Measurements from ENCODE around the gene ACAA1. TPM values are rescaled to one million over a fixed set of nuclear protein-coding genes. Genes with fewer than 3 reads are reported as not detected.

The ACAA1 gene
- total RNA-seq, 1 experiment from 2014 or later = 31.8 TPM

GRCh38 chr3:38117163-38117716 is 19.7 kb downstream of the ACAA1 start:
- H3K27me3 ChIP-seq = no peaks in the 10 kb centered on the region

GRCh38 chr3:38116471-38117162 is 20.3 kb downstream of the ACAA1 start:
- no peak for DNase-seq
- Histone ChIP-seq H3K4me3 (no peak overlapping the region), H3K36me3 (no peaks in the 10 kb centered on the region; the same call in 1 of the 2 replicates), H3K9me3 (no peaks in the 10 kb centered on the region), H3K27me3 (no peaks in the 10 kb centered on the region)

More at GRCh38 chr3:38117163-38117716, 19.7 kb downstream of the ACAA1 start:
- Histone ChIP-seq H3K36me3 (no peaks in the 10 kb centered on the region; the same call in 1 of the 2 replicates), H3K9me3 (no peaks in the 10 kb centered on the region), H3K4me3 (no peak overlapping the region)
- no peak for DNase-seq

DNA sequence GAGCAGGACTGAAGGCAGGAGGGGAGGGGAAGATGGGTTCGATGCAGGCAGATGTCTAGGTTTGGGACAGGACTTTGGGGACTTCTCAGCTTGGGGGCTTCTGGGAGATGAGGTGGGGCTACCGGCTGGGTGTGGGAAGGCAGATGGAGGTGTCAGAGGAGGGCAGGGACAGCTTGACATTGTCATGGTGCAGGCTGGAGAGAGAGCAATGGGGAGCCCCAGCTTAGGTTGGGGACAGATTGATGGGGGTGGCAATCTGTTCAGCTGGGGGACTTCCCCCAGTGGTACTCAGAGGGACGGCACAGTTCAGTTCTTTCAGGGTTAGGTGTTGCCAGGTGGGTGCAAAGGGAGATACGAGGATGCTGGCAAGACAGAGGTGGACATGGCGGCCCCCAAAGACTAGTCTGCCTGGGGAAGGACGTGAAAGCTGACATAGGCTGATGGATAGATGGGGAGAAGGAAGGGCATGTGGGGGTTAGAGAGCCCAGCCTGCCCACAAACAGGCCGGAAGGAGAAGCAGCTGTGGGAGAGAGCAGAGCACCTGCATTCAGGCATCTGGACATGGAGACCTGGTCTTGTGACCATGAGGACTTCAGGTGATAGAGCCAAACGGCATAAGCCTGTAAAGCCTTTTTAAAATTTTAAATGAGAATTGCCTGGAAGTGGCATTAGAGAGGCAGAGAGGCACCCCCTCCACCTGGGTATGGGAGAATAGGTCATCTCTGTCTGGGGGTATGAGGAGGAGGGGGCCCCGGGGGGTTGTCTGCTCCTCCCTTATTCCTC is 21.1 kb downstream of the ACAA1 start:
- Histone ChIP-seq H3K4me3 (no peak overlapping the region), H3K9me3 (no peaks in the 10 kb centered on the region), H3K27me3 (no peaks in the 10 kb centered on the region), H3K36me3 (no peaks in the 10 kb centered on the region; the same call in 1 of the 2 replicates)
- DNase-seq = no peak

DNA sequence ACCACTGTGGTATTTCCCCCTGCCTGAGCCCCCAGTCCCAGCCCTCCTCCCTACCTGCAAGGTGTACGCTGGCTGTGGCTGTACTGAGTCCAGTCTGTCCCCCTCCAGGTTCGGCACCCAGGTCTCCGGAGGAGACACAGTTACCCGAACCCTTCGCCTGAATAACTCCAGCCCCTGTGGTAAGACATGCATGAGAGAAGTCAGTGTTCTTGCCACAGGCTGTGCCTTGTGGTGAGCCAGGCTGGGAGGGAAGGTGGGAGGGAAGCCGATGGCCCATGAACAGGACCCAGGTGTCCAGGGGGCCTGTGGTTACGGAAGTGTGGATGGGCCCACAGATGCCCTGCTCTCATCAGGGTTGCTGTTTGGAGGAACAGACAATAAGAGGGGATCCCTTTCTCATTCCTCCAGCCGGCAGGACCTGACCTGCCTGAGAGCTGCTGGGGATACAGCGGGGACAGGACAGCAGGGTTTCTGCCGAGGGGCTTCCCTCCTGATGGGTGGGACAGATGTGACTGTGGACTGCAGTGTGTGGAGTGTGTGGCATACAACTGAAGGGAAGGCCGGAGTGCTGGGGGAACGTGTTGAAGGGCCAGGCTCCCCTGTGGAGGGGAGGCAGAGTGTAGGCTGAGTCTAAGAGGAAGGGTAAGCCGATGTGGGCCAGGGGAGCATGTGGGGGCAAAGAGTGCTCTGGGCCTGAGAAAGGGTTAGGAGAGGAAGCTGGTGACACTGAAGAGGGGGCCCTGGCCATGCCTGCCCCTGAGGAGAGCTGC is 21.9 kb downstream of the ACAA1 start:
- no peak overlapping the region for H3K4me3 ChIP-seq
- no peak for DNase-seq
- no peaks in the 10 kb centered on the region for H3K27me3 ChIP-seq
- H3K9me3 ChIP-seq = no peaks in the 10 kb centered on the region
- no peaks in the 10 kb centered on the region; the same call in 1 of the 2 replicates for H3K36me3 ChIP-seq

DNA sequence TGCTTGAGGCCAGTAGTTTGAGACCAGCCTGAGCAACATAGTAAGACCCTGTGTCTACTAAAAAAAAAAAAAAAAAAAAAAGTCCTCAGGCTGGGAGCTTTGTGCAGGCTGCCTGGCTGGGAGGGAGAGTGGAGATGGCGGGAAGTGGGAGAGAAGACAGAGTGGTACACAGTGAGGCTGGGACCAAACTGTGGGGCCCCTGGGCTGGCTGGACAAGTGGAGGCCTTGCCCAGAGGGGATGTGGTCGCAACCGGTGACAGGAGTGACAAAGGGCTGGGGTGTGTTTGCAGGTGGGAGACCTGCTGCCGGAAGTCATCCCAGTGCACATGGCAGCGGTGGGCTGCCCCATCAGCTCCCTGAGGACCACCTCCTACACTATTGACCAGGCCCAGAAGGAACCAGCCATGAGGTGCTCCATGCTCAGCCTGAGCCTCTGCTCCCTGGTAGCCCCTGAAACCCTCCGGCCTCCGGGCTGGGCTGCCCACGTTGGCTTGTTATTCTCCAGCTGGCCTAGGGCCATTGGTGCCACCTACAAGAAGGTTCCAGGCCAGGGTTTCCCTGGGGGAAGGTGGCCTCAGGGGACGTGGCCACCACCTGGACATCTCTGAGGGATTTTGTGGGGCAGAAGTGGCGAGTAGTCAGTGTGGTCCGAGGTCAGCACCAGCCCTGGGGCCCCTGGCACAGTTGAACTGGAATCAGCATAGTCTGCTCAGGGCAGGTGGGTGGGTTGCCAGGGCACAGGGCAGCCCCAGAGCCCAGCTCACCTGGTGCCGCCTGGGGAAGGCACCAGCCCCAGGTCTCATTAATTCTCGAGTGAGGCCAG is 22.7 kb downstream of the ACAA1 start:
- no peak for DNase-seq
- Histone ChIP-seq H3K4me3 (no peak overlapping the region), H3K36me3 (no peaks in the 10 kb centered on the region; the same call in 1 of the 2 replicates), H3K27me3 (no peaks in the 10 kb centered on the region), H3K9me3 (no peaks in the 10 kb centered on the region)

DNA sequence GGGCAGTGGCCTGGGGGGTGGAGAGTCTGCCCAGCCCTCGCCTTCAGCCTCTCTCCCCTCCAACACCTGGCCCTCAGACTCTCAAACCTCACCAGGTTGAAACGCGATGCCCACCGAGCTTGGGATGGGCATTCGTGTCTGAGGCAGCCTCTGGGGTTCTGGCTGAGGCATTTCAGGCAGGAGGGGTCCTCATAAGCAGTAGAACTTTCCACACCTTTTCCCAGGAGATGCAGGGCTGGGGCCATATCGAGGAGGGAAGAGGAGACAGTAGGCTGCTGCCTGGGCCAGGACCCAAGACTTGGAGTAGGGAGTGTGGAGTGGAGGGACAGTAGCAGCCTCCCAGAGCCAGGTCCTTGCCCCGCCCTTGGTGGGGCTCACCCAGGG is 24.6 kb downstream of the ACAA1 start:
- Histone ChIP-seq H3K9me3 (no peaks in the 10 kb centered on the region), H3K4me3 (no peak overlapping the region), H3K27me3 (no peaks in the 10 kb centered on the region), H3K36me3 (no peaks in the 10 kb centered on the region)
- no peak for DNase-seq

DNA sequence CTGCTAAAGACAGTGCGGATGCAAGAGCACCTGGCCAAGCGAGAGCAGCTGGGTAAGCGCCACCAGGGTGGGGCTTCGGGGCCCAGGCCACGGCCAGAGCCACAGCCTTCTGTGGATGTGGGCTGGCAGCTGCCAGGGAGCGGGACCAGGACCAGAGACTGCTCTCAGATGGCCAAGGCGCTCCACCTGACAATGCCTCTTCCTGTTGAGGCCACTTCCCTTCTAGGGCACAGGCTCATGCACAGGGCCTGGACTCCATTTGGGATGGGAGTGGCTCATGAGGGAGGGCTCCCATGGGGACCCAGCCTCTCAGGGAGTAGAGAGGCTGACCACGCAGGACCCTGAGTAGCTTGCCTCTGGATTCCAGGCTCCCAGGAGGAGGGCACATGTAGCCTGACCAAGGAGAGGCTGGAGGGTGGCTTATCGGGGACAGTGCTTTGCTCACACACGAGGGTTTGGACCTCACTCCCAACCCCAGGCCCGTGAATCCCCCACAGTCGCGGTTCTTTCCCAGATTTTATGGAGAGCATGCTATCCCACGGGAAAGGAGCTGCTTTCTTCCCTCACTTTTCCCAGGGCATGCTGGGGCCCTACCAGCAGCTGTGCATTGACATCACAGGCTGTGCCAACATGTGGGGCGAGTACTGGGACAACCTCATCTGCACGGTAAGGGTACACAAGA is 25.1 kb downstream of the ACAA1 start:
- Histone ChIP-seq H3K9me3 (no peaks in the 10 kb centered on the region), H3K4me3 (no peak overlapping the region), H3K27me3 (no peaks in the 10 kb centered on the region), H3K36me3 (no peaks in the 10 kb centered on the region)
- no peak for DNase-seq

DNA sequence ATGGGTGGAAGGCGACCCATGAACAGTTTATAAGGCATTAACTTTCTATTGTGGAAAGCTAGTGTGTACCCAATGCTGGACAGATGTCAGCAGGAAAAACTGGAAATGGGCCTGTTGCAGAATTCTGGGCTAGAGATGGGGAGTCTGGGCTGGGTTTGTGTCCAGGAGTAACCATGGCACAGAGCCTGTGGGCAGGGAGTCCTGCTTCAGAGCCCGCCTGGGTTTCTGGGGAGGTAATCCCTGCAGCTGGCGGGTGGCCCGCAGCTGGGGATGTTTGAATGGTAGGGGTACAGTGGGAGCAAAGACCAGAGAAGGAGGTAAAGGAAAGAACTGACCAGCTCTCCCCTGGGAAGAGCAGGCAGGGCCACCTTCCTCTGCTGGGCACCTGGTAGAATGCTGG is 25.7 kb downstream of the ACAA1 start:
- H3K9me3 ChIP-seq = no peaks in the 10 kb centered on the region
- H3K4me3 ChIP-seq = no peak overlapping the region
- H3K27me3 ChIP-seq = no peaks in the 10 kb centered on the region
- DNase-seq = no peak
- no peaks in the 10 kb centered on the region for H3K36me3 ChIP-seq

DNA sequence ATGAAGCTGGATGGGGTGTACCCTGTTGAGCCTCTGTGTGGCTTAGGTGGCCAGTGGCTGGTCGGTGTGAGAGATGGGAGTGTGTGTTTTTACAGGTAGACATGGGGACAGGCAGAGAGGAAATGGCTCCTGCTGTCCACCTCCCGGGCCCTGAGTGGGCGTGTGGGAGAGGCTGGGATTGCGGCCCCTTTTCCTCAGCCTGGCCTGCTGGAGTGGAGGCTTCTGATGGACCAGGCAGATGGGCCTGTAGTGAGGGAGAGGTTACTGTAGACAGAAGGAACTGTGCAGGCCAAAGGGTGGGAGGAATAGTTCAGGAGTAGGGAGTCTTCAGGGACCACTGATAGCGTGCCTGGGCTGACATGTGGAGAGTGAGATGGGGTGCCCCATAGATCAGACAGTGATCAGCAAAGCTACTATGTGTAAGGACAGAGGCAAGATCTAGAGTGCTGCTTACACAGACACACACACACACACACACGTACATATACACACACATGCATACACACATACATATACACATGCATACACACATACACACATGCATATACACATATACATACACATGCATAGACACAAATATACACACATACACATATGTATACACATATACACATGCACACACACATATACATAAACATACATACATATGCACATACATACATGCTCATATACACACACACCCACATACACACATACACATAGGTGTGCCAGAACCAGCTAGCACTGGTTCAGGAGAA is 26.4 kb downstream of the ACAA1 start:
- DNase-seq = no peak
- no peaks in the 10 kb centered on the region for H3K27me3 ChIP-seq
- H3K4me3 ChIP-seq = no peak overlapping the region
- H3K9me3 ChIP-seq = peaks cover 5% of the 10 kb centered on the region
- no peaks in the 10 kb centered on the region for H3K36me3 ChIP-seq

- no peak for DNase-seq
- Histone ChIP-seq H3K27me3 (no peaks in the 10 kb centered on the region), H3K9me3 (peaks cover 10% of the 10 kb centered on the region)
Observed at GRCh38 chr3:38109580-38110313, 27.2 kb downstream of the ACAA1 start.

GRCh38 chr3:38108649-38109579 is 28.0 kb downstream of the ACAA1 start:
- Histone ChIP-seq H3K9me3 (peaks cover 13% of the 10 kb centered on the region), H3K27me3 (no peaks in the 10 kb centered on the region), H3K36me3 (no peaks in the 10 kb centered on the region), H3K4me3 (no peak overlapping the region)
- no peak for DNase-seq

More at GRCh38 chr3:38109580-38110313, 27.2 kb downstream of the ACAA1 start:
- Histone ChIP-seq H3K4me3 (no peak overlapping the region), H3K36me3 (no peaks in the 10 kb centered on the region)

DNA sequence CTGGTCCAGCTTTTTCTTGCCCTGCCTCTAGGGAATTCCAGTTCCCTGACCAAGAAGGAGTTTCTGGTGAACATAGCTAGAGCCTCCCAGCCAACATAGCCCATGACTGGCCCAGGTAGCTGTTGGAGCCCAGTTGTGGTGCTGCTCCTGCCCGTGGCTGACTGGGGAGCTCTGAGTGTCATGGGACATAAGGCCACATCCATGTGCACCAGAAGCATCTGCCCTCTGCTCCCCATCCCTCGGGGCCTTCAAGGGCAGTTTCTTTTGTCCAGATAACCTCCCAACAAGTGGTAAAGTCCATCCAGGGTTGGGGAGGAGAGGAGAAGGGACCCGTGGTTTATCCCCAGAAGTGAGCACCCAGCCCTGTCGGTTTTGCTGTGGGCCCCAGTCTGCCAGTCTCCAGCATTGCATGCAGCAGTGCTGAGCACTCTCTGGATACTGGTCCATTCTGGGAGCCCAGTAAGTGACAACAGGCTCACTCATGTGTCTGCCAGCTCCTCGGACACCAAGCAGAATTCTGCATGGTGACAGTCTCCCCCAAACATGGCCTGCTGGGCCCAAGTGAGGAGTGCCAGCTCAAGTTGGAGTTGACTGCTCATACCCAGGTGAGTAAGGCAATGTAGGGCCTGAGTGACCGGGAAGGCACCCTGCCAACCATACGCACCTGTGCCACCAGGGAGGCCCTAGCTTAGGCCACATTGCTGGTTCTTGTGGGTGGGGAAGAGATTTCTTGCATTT is 28.8 kb downstream of the ACAA1 start:
- Histone ChIP-seq H3K9me3 (peaks cover 13% of the 10 kb centered on the region), H3K4me3 (no peak overlapping the region)

DNA sequence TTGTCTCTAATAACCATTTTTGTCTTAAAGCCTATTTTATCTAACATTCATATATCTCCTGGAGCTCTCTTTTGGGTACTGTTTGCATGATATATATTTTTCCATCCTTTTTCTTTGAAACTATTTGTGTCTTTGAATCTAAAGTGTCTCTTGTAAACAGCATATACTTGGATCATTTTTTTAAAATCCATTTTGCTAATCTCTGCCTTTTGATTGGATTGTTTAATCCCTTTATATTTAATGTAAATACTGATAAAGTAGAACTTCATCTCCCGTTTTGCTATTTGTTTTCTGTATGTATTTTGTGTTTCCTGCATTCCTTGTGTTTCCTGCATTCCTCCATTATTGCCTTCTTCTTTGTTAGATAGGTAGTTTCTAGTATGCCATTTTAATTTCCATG is 31.4 kb downstream of the ACAA1 start:
- no peaks in the 10 kb centered on the region for H3K36me3 ChIP-seq
- peaks cover 13% of the 10 kb centered on the region for H3K9me3 ChIP-seq
- H3K4me3 ChIP-seq = no peak overlapping the region
- no peak for DNase-seq
- no peaks in the 10 kb centered on the region for H3K27me3 ChIP-seq

More for the DNA sequence above, 28.8 kb downstream of the ACAA1 start:
- no peaks in the 10 kb centered on the region for H3K27me3 ChIP-seq
- no peaks in the 10 kb centered on the region for H3K36me3 ChIP-seq
- no peak for DNase-seq

All from MG63 (cell line).